ENCODE data around the gene MUSTN1.

DNA sequence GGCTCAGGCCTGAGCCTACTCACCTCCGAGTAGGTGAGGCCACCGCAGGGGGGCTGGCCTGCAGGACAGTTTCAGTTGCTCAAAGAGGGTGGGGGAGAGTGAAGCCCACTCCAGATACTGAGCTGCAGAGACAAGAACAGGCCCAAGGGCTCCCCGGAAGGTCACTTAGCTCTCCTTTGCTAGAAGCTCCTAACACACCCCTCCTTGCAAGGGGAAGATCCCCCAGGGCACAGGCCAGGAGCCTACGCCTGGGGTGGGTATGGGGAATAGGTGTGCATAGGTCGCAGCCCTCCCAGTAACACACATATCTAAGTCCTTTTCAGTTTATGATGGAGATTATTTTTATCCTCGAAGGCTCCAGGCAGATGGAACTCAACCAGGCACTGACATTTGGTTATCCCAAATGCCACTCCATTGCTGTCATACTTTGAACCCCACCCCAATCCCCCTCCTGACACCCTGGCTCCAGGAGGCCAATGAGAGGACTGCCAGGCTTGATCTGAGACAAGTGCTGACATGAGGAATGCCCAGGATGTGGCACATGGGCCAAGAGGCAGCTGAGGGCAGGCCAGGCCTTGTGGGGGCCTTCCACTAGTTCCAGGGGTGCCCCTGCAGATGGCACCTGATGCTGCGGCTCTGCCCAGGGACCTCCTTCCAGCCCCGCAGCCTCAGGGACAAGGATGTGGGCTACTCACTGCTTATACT is 1.1 kb upstream of the MUSTN1 start:
- no peak for TF ChIP-seq ZNF263 (CRISPR knock-in tag; IDR thresholded peaks at IDR 0.05)
- no peak for TF ChIP-seq ZSCAN9 (CRISPR knock-in tag; IDR thresholded peaks at IDR 0.05; ENCODE audit: borderline replicate concordance)
- no peak for TF ChIP-seq BHLHE40 (IDR thresholded peaks at IDR 0.05; ENCODE audit: low read length)
- no peak for TF ChIP-seq TGIF2 (CRISPR knock-in tag; IDR thresholded peaks at IDR 0.05)
- no peak for TF ChIP-seq KLF11 (CRISPR knock-in tag; IDR thresholded peaks at IDR 0.05)
- no peak for TF ChIP-seq PCBP2 (optimal IDR thresholded peaks at IDR 0.05; ENCODE audit: low read depth, low read length, poor library complexity, severe bottlenecking)
- TF ChIP-seq TBL1XR1 (IDR thresholded peaks at IDR 0.05; ENCODE audit: borderline replicate concordance, low read length, partially characterized antibody), result no peak
- TF ChIP-seq ZNF558 (CRISPR knock-in tag; IDR thresholded peaks at IDR 0.05; ENCODE audit: borderline replicate concordance), result no peak
- TF ChIP-seq, protein P1, sequence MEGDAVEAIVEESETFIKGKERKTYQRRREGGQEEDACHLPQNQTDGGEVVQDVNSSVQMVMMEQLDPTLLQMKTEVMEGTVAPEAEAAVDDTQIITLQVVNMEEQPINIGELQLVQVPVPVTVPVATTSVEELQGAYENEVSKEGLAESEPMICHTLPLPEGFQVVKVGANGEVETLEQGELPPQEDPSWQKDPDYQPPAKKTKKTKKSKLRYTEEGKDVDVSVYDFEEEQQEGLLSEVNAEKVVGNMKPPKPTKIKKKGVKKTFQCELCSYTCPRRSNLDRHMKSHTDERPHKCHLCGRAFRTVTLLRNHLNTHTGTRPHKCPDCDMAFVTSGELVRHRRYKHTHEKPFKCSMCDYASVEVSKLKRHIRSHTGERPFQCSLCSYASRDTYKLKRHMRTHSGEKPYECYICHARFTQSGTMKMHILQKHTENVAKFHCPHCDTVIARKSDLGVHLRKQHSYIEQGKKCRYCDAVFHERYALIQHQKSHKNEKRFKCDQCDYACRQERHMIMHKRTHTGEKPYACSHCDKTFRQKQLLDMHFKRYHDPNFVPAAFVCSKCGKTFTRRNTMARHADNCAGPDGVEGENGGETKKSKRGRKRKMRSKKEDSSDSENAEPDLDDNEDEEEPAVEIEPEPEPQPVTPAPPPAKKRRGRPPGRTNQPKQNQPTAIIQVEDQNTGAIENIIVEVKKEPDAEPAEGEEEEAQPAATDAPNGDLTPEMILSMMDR (CRISPR knock-in tag; IDR thresholded peaks at IDR 0.05), result no peak
- TF ChIP-seq NR3C1 (CRISPR knock-in tag; IDR thresholded peaks at IDR 0.05), result no peak
- TF ChIP-seq NFYB (CRISPR knock-in tag; IDR thresholded peaks at IDR 0.05), result no peak
